ENCODE measurements around the gene CST9.
"Not testable (repeated sequence)": the region's sequence is repeated elsewhere in the genome, so short reads cannot be mapped to it uniquely, and the experiment has no call there.

The CST9 gene

DNA sequence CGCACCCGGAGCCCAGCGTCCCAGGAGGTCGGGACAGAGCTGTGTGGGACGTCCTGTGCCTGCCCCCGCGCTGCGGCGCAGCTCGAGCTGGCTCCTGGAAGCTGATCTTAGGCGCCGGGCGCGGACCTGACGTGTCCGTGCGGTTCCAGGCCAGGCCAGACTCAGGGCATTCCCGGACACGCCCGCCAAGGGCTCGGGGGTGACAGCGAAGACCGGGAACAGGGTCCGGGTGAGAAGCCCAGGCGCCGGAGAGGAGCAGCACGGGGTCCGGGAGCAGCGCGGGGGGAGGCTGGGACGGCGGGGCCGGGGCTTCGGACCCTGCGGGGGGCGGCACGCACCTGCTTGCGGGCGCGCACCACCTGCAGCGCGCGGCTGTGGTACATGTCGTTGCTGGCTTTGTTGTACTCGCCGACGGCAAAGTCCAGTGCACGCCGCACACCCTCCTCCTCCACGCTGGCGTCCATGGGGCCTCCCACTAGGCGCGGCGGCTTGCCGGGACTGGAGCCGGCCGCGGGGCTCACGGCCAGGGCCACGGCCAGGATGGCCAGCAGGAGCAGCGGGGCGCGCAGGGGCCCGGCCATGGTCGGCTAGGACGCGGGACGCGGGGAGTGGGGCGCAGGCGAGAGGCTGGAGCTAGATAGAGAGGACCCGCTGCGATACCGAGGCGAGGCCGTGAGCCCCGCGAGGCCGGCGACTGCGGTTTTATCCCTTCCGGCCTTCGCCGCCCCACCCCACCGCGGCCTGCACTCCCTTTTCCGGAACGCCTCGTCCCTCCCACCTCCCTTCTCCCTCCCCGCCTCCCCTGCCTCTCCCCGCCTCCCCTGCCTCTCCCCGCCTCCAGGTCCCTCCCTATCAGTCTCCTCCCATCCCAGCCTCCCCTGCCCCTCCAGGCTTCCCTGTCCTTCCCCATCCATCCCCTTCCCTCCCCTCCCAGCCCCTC, 31.8 kb upstream of the CST9 start, which contains the start of gene CST3:
TSS of gene CST3 (minus strand) at position 674 of the 940 bp plus-strand sequence. CDS start at position 581, 93 bp downstream.
- DNase-seq (ENCODE audit: low spot score), result peak; percentile 64

DNA sequence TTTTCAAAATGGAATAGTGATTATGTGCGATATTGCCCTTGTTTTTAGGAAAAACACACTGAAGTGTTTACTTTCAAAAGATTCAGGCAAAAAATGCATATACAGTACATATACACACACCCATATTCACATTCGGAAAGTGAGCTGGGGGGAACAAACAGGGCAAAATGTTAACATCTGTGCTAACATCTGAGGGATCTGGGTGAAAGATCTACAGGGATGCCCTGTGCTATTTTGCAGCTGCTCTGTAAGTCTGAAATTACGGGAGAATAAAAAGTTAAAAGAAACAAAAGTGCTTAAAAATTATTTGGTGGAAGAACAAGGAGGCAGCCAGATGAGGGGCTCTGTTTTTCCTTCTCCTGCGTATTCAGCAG, 31.2 kb upstream of the CST9 start:
- DNase-seq (ENCODE audit: low spot score), result no peak

DNA sequence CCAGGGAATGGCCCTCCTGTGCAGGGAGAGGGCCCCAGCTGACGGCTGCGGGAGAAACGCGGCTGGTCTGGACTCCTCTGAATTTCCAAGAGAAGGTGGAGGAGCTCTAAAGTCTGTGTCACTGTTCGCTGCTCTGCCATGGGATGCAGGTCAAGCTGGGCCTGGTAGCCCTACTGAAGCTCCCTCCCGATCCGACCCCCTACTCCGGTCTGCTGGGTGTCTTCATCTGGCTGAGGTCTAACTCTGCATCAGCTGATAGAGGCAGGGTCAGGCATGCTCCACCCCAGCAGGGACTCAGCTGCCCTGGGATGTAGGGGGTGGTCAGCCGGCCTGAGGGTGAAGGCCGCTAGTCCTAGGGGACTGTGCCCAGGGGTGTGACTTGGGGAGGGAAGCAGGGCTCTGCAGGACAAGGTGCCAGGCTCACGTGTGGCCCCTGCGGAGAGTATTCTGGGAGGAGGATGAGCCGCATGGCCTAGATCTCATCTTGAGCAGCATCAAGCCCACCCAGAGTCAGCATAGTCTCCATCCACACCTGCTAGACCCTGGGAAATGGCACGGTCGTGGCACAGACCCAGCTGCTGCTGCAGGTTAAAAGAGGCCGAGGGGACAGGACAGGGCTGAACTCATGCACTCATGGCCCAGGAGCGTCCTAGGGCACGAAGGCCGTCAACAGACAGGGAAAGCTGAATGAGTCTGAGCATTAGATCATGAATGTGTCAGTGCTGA, 30.6 kb upstream of the CST9 start:
- no peak for DNase-seq (ENCODE audit: low spot score)

- not testable (repeated sequence) for DNase-seq (ENCODE audit: low spot score)
These were observed 30.0 kb upstream of the CST9 start for GRCh38 chr20:23635768-23636090.

DNA sequence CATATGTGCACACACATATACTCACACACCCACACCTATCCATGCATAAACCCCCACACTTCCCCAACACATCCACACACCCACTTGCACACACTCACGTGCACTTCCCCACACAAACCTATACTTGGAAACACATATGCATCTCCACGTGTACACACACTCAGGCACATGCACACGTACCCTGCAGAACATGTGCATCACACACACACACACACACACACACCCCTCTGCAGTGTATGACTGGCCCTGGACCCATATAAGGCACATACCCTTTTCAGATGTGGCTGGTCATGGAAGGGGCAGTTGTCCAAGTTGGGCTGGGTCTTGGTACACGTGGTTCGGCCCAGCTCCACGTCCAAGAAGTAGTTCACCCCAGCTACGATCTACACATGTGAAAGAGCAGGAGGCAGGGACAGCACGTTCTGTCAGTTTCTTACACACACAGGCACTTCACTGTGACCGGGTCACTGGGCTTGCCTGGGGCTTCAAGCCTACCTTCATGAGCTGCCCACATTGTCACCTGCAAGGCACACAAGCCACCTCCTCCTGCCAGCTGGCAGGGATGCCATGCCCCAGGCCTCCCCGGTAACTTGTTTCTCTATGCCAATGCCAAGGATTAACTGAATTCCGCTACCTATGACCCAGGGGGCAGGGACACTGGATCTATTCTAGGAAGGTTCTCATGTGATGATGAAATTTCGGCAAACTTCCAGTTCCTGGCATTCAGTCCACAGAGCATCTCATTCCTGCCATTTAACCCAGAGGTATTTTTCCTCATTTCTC, 29.5 kb upstream of the CST9 start:
- no peak for DNase-seq (ENCODE audit: low spot score)

- no peak for DNase-seq (ENCODE audit: low spot score)
These were observed 28.5 kb upstream of the CST9 start for GRCh38 chr20:23634044-23634801.

GRCh38 chr20:23632711-23633573, 27.2 kb upstream of the CST9 start:
- no peak for DNase-seq (ENCODE audit: low spot score)

DNA sequence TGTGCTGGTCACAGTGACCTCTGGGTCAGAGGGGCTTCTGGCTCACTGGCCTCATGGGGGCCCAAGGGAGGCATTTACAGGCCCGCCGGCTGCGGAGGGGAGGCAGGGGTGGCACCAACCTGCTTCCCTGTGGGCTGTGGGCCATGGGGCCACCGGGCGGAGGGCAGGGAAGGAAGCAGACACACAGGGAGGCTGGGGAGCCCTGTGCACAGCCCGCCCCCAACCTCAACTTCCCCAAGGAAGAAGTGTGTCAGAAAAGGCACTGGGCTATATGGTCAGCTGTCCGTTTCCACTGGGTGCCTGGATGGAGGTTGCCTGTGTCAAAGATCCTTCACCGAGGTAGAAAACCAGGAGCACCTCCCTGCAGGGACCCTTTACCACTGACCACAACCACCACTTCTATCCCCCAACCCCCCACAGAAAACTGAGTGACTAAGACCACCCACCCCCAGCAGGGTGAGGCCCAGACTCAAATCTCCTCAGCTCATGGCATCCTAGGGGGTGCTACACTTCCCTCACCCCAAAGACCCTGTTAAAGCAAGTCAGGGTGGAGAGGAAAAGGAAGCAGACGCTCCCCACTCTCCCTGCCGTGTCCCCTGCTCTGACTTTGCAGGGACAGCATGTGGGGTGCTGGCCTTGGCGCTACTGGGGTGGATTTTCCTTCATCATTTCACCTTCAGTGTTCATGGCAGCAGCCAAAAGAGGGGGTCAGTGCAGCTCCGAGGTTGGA, 26.4 kb upstream of the CST9 start:
- DNase-seq (ENCODE audit: low spot score), result no peak

- DNase-seq (ENCODE audit: low spot score), result no peak
These were observed 25.6 kb upstream of the CST9 start for GRCh38 chr20:23631226-23631822.

DNA sequence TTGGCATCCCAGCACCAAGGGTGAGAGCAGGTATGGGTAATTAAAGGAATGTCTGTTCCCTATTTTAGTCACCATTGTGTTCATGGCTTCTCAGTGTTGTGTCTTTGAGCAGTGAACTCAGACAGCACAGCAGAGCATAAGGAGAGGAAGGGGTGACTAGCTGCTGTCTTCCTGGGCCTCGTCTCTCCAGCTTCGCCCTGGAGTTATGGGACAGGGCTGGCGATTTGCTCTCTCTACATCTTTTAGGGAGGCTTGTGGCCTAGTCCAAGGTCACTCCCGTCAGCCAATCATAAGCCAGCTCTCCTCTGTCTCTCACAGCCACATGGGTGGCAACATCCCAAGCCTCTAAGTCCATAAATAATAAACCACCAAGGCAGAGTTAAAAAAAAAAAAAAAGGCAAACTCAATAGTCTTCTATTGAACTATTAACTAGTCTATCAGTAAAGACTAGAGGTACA, 24.7 kb upstream of the CST9 start:
- DNase-seq (ENCODE audit: low spot score), result no peak

DNA sequence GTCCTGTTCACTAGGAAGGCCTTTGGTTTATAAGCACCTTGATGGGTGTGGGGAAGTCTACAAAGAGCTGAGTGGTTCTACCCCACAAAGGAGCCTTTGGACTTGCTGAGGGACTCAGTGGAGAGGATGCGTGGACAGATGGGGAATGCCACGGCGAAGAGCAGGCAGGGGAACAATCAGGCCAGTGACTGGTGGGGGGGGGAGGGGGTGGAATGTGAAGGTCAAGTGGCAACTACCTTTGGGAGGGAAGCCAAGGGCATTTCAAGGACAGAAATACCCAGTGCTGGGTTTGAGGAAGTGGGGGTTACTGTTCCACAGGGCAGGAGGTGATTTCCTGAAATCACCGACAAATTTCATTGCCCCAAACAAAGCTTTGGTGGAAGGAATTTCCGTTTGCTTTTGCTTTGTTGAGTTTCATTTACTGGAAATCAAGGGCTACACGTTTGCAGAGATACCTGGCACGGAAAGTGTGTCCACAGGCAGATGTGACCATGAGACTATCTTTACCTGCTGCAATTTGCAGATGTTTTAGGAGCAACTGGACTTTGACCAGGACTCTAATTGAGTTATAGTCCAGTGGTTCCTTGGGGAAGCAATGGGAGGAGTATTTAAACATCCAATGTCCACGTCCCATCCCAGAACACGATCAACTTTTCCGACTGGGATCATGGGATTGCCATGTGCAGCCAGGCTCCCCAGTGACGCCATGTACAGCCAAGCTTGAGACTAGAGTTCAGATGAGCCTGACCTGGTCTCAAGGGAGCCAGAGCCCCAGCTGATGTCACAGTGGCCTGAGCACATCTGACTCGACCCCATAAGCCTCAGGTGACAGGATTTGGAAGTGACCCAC, 24.1 kb upstream of the CST9 start:
- DNase-seq (ENCODE audit: low spot score), result no peak

GRCh38 chr20:23629017-23629541, 23.4 kb upstream of the CST9 start:
- no peak for DNase-seq (ENCODE audit: low spot score)

DNA sequence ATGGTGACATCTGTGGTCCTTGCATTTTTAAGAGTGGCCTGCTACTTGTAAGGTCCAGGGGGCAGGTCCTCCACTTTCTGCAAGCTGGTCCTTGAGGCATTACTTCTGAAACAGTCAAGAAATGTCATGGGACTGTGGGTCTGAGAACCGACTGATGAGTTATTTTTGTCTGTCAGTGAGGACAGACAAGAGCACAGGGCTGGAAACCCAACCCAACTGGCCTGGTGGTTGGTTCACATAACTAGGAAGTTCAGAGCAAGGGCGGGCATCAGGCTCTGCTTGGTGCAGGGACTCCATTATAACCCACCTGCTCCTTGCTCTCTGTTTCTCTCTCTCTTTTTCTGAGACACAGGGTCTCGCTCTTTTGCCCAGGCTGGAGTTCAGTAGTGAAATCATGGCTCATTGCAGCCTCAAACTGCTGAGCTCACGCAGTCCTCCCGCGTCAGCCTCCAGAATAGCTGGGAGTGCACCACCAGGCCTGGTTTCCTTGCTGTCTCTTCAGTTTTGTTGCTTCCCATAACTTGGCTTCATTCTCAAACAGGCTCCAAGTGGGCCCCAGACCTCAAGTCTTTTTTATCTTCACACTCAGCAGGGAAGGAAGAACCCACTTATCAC, 22.8 kb upstream of the CST9 start:
- DNase-seq (ENCODE audit: low spot score), result no peak

GRCh38 chr20:23627501-23627900, 21.8 kb upstream of the CST9 start:
- DNase-seq (ENCODE audit: low spot score), result no peak

- no peak for DNase-seq (ENCODE audit: low spot score)
These were observed 20.4 kb upstream of the CST9 start for GRCh38 chr20:23626040-23626620.

DNA sequence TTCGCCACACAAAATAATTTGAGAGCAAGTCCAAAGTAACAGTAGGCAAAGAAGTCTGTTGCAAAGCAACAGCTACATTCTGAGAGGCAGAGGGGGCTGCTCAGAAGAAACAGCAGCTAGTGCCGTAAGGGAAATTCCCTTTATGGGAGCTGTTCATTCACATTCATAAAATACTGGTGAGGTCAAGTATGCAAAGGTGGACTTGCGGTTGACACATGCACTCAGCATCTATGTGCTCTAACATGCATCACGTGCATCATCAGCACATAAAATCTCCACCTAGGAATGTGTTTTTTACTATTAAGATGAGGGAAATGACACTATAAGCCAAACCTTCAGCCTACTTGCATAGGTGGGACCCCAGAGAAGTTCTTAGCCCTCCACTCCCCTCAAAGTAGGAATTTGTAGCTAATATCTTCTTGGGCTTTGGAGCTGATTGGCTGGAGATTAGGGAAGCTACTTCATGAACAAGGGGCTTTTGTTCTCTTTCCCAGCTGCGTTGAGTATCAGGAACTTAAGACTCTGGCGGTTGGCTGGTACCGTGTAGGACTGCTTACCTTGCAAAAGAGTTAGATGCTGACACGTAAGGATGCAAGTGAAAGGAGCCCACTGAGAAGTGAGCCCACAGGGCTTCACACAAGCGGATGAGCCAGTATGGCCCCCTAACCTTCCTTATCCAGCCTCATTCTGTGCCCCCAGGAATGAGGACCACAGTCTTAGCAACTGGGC, 19.7 kb upstream of the CST9 start:
- no peak for DNase-seq (ENCODE audit: low spot score)

- no peak for DNase-seq (ENCODE audit: low spot score)
These were observed 18.6 kb upstream of the CST9 start for GRCh38 chr20:23624324-23624691.
